ENCODE data around the gene COA6. TPM values are rescaled to one million over a fixed set of nuclear protein-coding genes. Genes with fewer than 3 reads are reported as not detected.
"Not testable (repeated sequence)": the region's sequence is repeated elsewhere in the genome, so short reads cannot be mapped to it uniquely, and the experiment has no call there.

Gene COA6
- total RNA-seq, 2 donors from 2014 or later: 11.3 to 14.0 TPM

DNA sequence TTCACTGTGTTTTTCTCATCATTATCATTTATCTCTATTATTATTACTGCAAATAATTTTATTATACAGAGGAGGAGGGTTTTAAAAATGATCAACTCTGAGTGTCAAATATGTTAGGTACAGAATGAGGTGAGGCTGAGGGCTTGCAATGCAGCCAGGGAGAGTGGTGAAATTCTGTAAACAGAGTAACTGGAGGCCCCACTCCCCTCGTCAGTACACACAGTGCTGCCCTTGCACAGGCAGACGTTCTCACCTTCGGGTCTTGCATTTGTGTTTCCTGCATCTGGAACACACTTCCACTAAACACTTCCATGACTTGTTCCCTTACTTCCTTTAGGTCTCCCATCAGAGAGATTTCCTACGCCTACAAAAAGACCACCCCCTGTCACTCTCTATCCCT lies 24.3 kb upstream of the COA6 start:
- Mint-ChIP-seq H3K4me1 (peaks cover 2% of the 10 kb centered on the region), H3K27me3 (peaks cover 21% of the 10 kb centered on the region), H3K4me3 (no peak overlapping the region), H3K27ac (no peak overlapping the region), H3K36me3 (ENCODE audit: low read depth) (peaks cover 4% of the 10 kb centered on the region)
- ATAC-seq (no peak), DNase-seq (no peak)
- H3K9me3 ChIP-seq (ENCODE audit: control insufficient read depth, low read length, poor library complexity, severe bottlenecking): no peaks in the 10 kb centered on the region

DNA sequence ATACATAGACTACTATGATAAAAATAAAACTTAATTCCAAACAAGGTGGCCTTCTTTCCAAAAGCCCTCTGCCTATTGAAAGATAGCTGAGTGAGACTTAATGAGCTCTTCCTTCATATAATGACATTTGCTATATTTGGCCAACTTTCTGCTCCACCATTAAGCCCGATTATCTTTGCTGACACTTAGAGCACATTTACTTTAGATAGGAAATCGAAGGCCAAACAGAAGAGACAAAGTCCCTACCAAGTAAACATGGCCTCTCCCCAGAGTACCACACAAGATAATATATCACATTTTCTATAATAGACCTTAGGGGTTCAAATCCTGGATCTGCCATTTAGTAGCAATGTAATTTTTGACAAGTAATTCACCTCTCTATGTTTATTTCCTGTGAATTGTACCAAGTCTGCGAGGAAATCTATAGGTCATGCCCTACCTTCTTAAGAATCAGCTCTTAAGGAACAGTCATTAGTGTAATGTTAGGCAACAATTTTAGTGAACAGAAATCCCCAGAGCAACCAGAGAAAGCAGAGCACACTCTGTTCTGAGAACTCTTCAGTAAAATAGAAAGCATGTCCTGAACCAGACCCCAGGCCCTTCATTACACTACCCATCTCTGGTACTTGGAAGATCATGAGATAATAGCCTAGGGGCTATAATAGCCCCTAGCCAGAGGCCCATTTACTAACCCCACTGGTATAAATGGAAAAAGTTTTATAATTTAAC lies 17.3 kb upstream of the COA6 start:
- peak overlapping the region; percentile 92 for H3K27ac Mint-ChIP-seq
- no peaks in the 10 kb centered on the region for H3K27me3 Mint-ChIP-seq
- DNase-seq (no peak), ATAC-seq (no peak)
- peak overlapping the region; percentile 26 for H3K4me3 Mint-ChIP-seq
- H3K9me3 ChIP-seq (ENCODE audit: control insufficient read depth, low read length, poor library complexity, severe bottlenecking): no peaks in the 10 kb centered on the region
- H3K4me1 Mint-ChIP-seq: peaks cover 21% of the 10 kb centered on the region
- peaks cover 2% of the 10 kb centered on the region for H3K36me3 Mint-ChIP-seq (ENCODE audit: low read depth)

DNA sequence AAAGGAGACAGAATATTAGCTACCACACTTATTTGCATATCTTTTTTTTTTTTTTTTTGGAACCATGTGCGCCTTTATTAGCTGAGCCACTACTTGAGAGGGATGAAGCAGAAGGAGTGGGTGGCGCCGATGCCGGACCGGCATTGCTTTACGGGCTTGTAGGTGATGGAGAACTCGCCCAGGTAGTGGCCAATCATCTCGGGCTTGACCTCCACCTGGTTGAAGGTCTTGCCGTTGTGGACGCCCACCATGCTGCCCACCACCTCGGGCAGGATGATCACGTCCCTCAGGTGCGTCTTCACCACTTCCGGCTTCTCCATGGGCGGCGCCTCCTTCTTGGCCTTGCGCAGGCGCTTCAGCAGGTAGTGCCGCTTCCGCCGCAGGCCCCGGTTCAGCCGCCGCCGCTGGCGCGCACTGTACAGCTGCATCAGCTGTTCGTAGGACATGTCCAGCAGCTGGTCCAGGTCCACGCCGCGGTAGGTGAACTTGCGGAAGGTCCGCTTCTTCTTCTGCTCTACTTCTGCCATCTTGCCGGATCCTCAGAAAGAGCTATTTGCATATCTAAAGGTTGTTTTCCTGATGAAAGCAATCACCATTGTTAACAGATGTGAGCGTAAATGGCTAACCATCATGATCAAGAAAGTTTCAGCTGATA lies 16.5 kb upstream of the COA6 start:
- H3K9me3 ChIP-seq (ENCODE audit: control insufficient read depth, low read length, poor library complexity, severe bottlenecking); H3K27me3 Mint-ChIP-seq; H3K36me3 Mint-ChIP-seq (ENCODE audit: low read depth): not testable (repeated sequence)
- Mint-ChIP-seq H3K4me3 (peak overlapping the region; percentile 92), H3K27ac (peak overlapping the region; percentile 92), H3K4me1 (peaks cover 21% of the 10 kb centered on the region)
- ATAC-seq (peak; percentile 87), DNase-seq (peak; percentile 28 to 38 (median 37))

DNA sequence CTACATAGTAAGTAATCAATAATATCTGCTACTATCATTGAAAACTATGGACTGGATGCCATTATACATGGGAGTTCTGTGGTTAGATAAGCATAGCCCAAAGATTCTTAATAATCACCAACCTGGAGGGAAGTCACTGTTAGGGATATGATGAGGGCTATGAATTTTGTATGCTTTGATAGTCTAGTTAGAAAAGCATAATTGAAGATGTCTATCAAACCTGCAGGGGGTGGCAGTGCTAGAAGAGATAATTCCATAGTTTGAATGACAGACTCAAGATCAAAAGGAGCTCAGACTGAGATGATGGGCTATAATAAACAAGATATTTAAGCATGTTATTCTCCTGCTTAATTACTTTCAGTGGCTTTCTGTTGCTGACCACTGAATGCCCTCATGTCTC lies 15.4 kb upstream of the COA6 start:
- Mint-ChIP-seq H3K4me1 (peaks cover 21% of the 10 kb centered on the region), H3K36me3 (ENCODE audit: low read depth) (peaks cover 2% of the 10 kb centered on the region), H3K27ac (peak overlapping the region; percentile 92), H3K4me3 (peak overlapping the region; percentile 92), H3K27me3 (no peaks in the 10 kb centered on the region)
- ATAC-seq (no peak), DNase-seq (no peak)
- H3K9me3 ChIP-seq (ENCODE audit: control insufficient read depth, low read length, poor library complexity, severe bottlenecking): no peaks in the 10 kb centered on the region

DNA sequence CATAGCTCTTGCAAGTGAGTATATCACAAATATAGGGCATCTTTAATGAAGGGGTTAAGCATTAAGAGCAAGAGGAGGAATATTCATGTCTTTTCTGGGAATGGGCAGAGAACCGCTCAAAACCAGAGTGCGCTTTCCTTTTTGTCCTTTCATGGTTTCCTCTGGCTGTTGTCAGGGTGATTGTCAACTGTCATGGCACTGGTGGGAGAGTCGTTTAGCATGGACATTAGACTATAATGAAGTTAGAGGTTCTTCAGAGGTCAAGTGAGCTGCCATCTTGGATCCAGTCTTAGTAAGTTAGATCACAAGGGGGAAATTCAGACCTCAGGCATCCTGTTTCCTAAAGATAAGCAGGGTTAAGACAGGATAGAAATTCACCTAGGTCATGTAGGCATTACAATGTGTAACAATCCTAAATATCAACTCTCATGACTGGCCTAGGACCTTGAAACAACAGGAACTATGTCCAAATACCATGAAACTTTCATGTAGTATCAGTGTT lies 12.1 kb upstream of the COA6 start:
- Mint-ChIP-seq H3K4me1 (peaks cover 21% of the 10 kb centered on the region), H3K27ac (no peak overlapping the region)

DNA sequence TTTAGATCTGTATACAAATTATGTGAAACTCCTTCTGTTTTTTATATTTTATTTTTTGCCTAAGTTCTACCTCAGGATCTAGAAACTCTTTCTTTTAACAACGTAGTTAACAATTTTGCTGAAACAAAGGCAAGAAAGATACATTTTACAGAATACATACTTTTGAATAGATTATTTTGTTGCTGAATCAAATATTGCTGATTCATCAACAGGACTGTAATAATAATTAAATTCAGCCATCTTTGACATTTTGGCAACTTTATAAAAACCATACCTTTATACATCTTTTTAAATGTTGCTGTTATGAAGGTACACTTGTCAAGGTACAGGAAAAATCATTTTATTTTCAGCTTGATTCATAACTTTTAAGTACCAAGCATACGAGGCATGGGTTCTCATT lies 10.7 kb upstream of the COA6 start:
- Mint-ChIP-seq H3K36me3 (ENCODE audit: low read depth) (peaks cover 2% of the 10 kb centered on the region), H3K4me3 (no peak overlapping the region), H3K4me1 (peaks cover 16% of the 10 kb centered on the region), H3K27ac (no peak overlapping the region), H3K27me3 (no peaks in the 10 kb centered on the region)
- no peak for ATAC-seq
- H3K9me3 ChIP-seq (ENCODE audit: control insufficient read depth, low read length, poor library complexity, severe bottlenecking): no peaks in the 10 kb centered on the region
- DNase-seq: no peak

More for the DNA sequence above, 12.1 kb upstream of the COA6 start:
- no peaks in the 10 kb centered on the region for H3K27me3 Mint-ChIP-seq
- H3K4me3 Mint-ChIP-seq: no peak overlapping the region
- peaks cover 2% of the 10 kb centered on the region for H3K36me3 Mint-ChIP-seq (ENCODE audit: low read depth)
- DNase-seq (no peak), ATAC-seq (no peak)
- no peaks in the 10 kb centered on the region for H3K9me3 ChIP-seq (ENCODE audit: control insufficient read depth, low read length, poor library complexity, severe bottlenecking)

DNA sequence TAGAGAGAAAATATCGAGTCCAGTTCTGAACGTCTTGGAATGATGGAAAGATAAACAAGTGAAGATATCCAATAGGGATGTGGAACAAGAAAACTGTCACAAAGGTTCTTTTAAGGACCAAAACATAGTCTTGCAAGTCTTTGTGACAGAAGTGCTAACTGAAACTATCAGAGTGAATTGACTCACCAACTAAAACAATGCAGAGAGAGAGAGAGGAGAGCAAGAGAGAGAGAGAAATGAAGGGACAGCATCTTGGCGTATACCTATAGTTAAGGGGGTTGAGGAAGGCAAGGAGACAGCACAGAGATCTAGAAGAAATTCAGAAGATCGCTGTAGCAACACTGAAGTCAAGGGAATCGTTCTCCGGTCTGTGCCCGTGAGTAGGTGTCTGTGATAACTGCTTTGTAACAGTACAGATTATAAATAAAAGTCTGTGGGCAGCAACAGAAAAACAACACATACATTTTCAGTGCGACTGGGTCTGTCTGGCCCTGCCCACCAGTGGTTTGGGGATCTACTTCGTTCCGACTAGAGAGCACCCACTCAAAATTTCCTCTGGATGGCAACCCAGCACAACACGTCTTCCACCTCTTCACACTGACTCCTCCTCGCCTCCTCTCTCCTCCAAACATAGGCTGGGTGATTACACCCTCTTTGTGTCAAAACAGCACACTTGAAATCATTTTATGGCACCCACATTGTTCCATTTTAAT lies 4.8 kb upstream of the COA6 start:
- no peaks in the 10 kb centered on the region for H3K9me3 ChIP-seq (ENCODE audit: control insufficient read depth, low read length, poor library complexity, severe bottlenecking)
- ATAC-seq: no peak
- Mint-ChIP-seq H3K27ac (peak overlapping the region; percentile 66), H3K4me1 (peaks cover 24% of the 10 kb centered on the region), H3K36me3 (ENCODE audit: low read depth) (no peaks in the 10 kb centered on the region), H3K4me3 (no peak overlapping the region), H3K27me3 (no peaks in the 10 kb centered on the region)
- DNase-seq: no peak

DNA sequence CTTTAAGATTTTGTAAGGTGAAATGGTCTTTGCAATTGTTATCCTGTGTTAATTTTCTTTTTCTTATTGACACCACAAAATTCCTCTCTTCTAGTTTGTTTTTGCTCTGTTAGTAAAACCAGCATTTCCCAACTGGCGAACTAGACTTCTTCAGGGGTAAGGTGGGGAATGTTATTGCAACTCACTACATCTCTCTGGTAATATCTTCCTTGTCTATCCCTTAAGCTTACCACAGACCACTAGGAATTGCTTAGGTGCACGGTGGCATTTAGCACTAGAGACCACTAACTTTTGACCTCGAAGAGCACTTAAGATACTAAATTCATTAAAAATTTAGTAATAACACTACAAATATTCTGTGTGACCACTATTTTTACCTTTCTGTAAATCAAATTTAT lies 4.2 kb upstream of the COA6 start:
- no peak for DNase-seq
- peaks cover 29% of the 10 kb centered on the region for H3K4me1 Mint-ChIP-seq
- no peak overlapping the region for H3K27ac Mint-ChIP-seq
- H3K27me3 Mint-ChIP-seq: no peaks in the 10 kb centered on the region
- no peak for ATAC-seq
- H3K4me3 Mint-ChIP-seq: no peak overlapping the region
- H3K36me3 Mint-ChIP-seq (ENCODE audit: low read depth): no peaks in the 10 kb centered on the region
- no peaks in the 10 kb centered on the region for H3K9me3 ChIP-seq (ENCODE audit: control insufficient read depth, low read length, poor library complexity, severe bottlenecking)

DNA sequence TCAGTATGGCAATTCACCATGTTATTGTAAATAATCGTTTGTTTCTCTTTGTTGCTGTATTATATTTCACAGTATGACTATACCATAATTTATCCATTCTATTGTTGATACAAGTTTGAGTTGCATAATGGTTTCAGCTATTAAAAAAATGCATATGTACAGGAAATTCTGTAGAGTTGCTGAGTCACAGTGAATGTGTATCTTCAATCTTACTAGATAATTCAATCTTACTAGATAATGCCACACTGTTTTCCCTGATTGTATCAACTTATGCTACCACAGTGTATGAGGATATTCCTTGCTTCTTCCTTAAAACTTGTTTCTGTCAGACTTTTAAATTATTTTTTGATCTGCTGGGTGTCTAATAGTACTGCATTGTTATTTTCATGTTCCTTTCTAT lies 3.5 kb upstream of the COA6 start:
- Mint-ChIP-seq H3K36me3 (ENCODE audit: low read depth) (no peaks in the 10 kb centered on the region), H3K4me1 (peaks cover 33% of the 10 kb centered on the region), H3K4me3 (no peak overlapping the region), H3K27me3 (no peaks in the 10 kb centered on the region), H3K27ac (no peak overlapping the region)
- no peak for DNase-seq
- H3K9me3 ChIP-seq (ENCODE audit: control insufficient read depth, low read length, poor library complexity, severe bottlenecking): no peaks in the 10 kb centered on the region
- no peak for ATAC-seq

DNA sequence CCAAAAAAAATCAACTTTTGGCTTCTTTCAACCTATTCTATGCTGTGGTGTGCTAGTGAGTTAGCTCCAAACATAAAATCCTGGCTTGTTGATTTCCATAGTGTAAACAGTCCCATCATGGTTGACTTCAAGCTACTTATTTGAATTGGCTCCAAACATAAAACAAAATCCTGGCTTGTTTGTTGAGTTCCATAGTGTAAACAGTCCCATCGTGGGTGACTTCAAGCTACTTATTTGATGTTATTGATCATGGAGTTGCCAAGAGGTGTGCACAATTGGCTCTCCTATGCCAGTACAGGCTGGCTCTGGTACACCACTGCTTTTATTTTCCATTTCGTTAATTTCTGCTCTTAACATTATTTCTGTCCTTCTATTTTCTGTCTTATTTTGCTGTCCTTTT lies 1.8 kb upstream of the COA6 start:
- Mint-ChIP-seq H3K4me1 (peaks cover 38% of the 10 kb centered on the region), H3K36me3 (ENCODE audit: low read depth) (peaks cover 2% of the 10 kb centered on the region), H3K27me3 (no peaks in the 10 kb centered on the region), H3K4me3 (peak overlapping the region; percentile 59), H3K27ac (peak overlapping the region; percentile 100)
- no peaks in the 10 kb centered on the region for H3K9me3 ChIP-seq (ENCODE audit: control insufficient read depth, low read length, poor library complexity, severe bottlenecking)
- DNase-seq: no peak
- no peak for ATAC-seq

DNA sequence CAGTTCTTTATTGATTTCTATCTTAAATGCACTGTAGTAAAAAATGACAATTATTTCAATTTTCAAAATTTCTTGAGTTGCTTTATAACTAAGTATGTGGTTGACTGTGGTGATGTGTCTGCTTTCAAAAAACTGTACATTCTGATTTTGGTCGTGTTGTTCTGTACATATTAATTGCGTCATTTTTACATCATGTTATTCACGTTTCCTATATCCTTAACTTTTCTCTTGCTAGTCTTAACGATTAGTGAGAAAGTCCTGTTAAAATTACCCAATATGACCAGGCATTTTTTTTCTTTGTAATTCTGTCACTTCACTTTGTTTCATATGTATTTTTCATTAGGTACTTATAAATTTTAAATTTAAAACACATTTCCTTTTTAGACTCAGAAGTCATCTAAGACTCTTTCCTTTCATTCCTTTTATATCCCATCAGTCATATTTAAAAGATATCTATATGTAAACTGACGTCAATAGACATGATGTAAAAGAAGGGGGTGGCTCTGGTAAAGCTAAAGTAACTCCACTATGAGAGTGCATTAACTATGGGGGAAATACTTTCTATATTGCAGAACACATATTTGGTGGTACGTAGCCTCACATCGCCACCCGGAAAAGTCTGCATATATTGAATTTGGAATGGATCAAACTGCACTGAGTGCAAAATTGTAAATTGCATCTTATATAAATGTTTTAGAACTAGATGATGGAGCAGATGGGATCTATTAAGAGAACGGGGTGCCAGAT lies 1.1 kb upstream of the COA6 start:
- ATAC-seq: no peak
- Mint-ChIP-seq H3K27me3 (no peaks in the 10 kb centered on the region), H3K4me1 (peaks cover 43% of the 10 kb centered on the region), H3K27ac (peak overlapping the region; percentile 100), H3K36me3 (ENCODE audit: low read depth) (peaks cover 5% of the 10 kb centered on the region), H3K4me3 (peak overlapping the region; percentile 98)
- DNase-seq: no peak
- no peaks in the 10 kb centered on the region for H3K9me3 ChIP-seq (ENCODE audit: control insufficient read depth, low read length, poor library complexity, severe bottlenecking)

DNA sequence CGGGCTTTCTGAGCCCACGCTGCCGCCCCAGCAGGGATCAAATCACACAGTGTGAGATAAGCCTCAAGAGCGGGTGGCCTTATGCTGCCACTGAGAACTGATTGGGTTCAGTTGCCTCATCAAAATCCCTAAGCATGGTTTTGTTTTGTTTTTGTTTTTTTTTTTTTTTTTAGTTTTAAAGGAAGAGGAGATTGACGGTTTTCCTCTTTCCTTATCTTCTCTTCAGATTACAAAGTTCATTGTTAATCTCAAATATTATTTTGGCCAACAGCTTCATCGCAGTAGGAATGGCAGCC lies 651 bp downstream of the COA6 start:
- H3K4me3 Mint-ChIP-seq: peak overlapping the region; percentile 98
- no peak for DNase-seq
- ATAC-seq: peak; percentile 39
- peaks cover 10% of the 10 kb centered on the region for H3K36me3 Mint-ChIP-seq (ENCODE audit: low read depth)
- no peaks in the 10 kb centered on the region for H3K9me3 ChIP-seq (ENCODE audit: control insufficient read depth, low read length, poor library complexity, severe bottlenecking)
- peaks cover 45% of the 10 kb centered on the region for H3K4me1 Mint-ChIP-seq
- peak overlapping the region; percentile 100 for H3K27ac Mint-ChIP-seq
- no peaks in the 10 kb centered on the region for H3K27me3 Mint-ChIP-seq

DNA sequence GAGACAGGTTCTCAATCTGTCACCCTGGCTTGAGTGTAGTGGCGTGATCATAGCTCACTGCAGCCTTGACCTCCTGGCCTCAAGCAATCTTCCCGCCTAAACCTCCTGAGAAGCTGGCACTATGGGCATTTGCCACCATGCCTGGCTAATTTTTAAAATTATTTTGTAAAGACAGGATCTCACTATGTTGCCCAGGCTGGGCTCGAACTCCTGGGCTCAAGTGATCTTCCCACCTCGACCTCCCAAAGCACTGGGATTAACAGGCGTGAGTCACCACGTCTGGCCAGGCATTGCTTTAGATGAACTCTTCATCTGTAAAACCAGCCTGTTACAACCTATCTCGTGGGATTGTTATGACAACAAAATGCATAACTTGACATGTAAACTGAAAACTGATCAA lies 2.4 kb downstream of the COA6 start:
- Mint-ChIP-seq H3K27ac (peak overlapping the region; percentile 100), H3K27me3 (no peaks in the 10 kb centered on the region), H3K4me3 (no peak overlapping the region), H3K36me3 (ENCODE audit: low read depth) (peaks cover 13% of the 10 kb centered on the region), H3K4me1 (peaks cover 48% of the 10 kb centered on the region)
- no peaks in the 10 kb centered on the region for H3K9me3 ChIP-seq (ENCODE audit: control insufficient read depth, low read length, poor library complexity, severe bottlenecking)
- DNase-seq (no peak), ATAC-seq (no peak)
